BLaER1 (cell line): ENCODE measurements around the gene PARD3.
"Not testable (repeated sequence)": the region's sequence is repeated elsewhere in the genome, so short reads cannot be mapped to it uniquely, and the experiment has no call there.

ENCODE experiments used
- H3K27ac ChIP-seq: shearing (Covaris generic); formaldehyde crosslinking; 2 replicates; pipeline ENCODE4 v1.8.1; 2022
- H3K27me3 ChIP-seq: shearing (Covaris generic); formaldehyde crosslinking; 2 replicates; pipeline ENCODE4 v1.8.1; 2022
- H3K36me3 ChIP-seq: shearing (Covaris generic); formaldehyde crosslinking; 2 replicates; pipeline ENCODE4 v1.8.1; 2022
- H3K4me1 ChIP-seq: shearing (Covaris generic); formaldehyde crosslinking; 2 replicates; pipeline ENCODE4 v1.8.1; 2022
- H3K4me2 ChIP-seq: shearing (Covaris generic); formaldehyde crosslinking; 2 replicates; pipeline ENCODE4 v1.8.1; 2022
- H3K4me3 ChIP-seq: shearing (Covaris generic); formaldehyde crosslinking; 2 replicates; pipeline ENCODE4 v1.8.1; 2022
- H3K9ac ChIP-seq: shearing (Covaris generic); formaldehyde crosslinking; 2 replicates; pipeline ENCODE4 v1.8.1; 2022
- H3K9me3 ChIP-seq: shearing (Covaris generic); formaldehyde crosslinking; 2 replicates; pipeline ENCODE4 v1.8.1; 2022
- H4K20me1 ChIP-seq: shearing (Covaris generic); formaldehyde crosslinking; 2 replicates; pipeline ENCODE4 v1.8.1; 2022
- Cebpa-rat ChIP-seq: shearing (Covaris generic); IDR thresholded peaks from 2 replicates; pipeline ENCODE4 v1.8.1; 2022

Gene PARD3

DNA sequence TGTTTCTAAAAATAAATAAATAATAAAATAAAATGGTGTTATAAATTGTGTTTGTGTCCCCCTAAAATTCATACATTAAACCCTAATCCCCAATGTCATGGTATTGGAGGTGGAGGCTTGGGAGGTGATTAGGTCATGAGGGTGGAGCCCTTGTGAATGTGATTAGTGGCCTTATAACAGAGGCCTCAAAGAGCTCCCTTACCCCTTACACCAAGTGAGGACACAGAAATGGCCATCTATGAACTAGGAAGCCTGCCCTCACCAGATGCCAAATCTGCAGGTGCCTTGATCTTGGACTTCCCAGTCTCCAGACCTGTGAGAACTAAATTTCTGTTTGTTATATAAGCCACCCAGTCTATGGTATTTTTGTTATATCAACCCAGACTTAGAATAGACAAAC, 738.7 kb downstream of the PARD3 start:
- H3K4me2 ChIP-seq = no peak overlapping the region
- no peak overlapping the region for H3K9ac ChIP-seq
- peaks cover 11% of the 10 kb centered on the region for H3K4me1 ChIP-seq
- no peak for TF ChIP-seq Cebpa-rat
- peaks cover 15% of the 10 kb centered on the region for H3K9me3 ChIP-seq
- H3K36me3 ChIP-seq = no peaks in the 10 kb centered on the region
- no peaks in the 10 kb centered on the region for H4K20me1 ChIP-seq
- no peak overlapping the region for H3K4me3 ChIP-seq
- no peaks in the 10 kb centered on the region for H3K27me3 ChIP-seq
- H3K27ac ChIP-seq = no peak overlapping the region

DNA sequence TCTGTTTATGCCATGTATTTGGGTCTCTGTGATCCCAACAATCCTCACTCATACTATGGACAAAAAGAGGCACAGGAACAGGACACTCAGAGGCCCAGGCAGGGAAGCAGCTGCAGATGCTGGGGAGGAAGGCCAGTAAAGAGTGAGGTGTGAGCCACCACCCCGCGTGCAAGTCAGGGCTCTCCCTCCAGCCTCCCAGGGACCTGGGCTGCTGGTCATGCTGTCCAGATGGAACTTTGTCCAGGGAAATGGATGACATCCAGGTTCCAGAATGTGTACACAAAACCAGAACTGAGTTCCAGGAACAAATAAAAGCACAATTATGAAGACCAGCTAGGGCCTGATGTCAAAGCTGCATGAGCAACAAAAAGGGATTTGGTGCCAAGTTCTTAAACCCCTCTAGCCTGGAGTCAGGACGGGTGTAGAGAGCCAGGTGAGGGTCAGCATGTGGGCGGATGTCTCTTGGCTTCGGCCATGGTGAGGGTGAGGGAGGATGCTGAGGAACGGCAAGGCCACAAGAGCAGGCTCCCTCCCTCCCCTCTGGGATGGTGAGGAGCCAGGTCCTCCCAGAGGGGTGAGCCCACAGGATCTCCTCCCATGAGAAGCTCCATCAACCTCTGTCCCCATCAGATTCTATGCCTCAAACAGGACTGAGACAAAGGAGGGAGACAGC, 739.7 kb downstream of the PARD3 start:
- TF ChIP-seq Cebpa-rat = no peak
- Histone ChIP-seq H3K27ac (no peak overlapping the region), H3K4me2 (no peak overlapping the region)

DNA sequence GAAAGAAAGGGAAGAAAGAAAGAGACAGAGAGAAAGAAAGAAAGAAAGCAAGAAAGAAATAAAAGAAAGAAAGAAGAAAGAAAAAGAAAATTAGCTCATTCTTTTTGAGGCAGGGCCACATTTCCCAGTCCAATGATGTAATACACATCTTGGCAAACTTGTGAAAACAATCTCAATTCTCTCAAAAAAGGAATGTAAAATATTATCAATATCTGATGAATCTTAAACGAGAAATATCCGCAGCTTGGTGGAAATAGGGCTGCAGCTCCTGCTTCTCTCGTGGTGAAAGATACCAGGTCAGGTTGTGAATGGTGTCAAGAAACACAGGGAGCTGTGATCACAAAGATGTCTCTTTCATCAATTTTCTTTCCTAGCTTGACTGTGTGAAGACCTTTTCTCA, 741.0 kb downstream of the PARD3 start:
- Histone ChIP-seq H3K4me2 (peak overlapping the region; percentile 45), H3K27me3 (no peaks in the 10 kb centered on the region), H4K20me1 (no peaks in the 10 kb centered on the region), H3K9me3 (peaks cover 15% of the 10 kb centered on the region), H3K27ac (no peak overlapping the region), H3K4me1 (peaks cover 11% of the 10 kb centered on the region), H3K4me3 (no peak overlapping the region), H3K36me3 (no peaks in the 10 kb centered on the region), H3K9ac (no peak overlapping the region)
- TF ChIP-seq Cebpa-rat = no peak

More for the DNA sequence above, 739.7 kb downstream of the PARD3 start:
- Histone ChIP-seq H3K27me3 (no peaks in the 10 kb centered on the region), H4K20me1 (no peaks in the 10 kb centered on the region), H3K36me3 (no peaks in the 10 kb centered on the region), H3K9ac (no peak overlapping the region), H3K4me3 (no peak overlapping the region), H3K9me3 (peaks cover 15% of the 10 kb centered on the region), H3K4me1 (peaks cover 11% of the 10 kb centered on the region)

GRCh38 chr10:34067741-34068140, 747.4 kb downstream of the PARD3 start:
- not testable (repeated sequence) for H3K4me2 ChIP-seq, H3K27me3 ChIP-seq, H3K9ac ChIP-seq, H3K27ac ChIP-seq, H3K4me1 ChIP-seq, H3K36me3 ChIP-seq, H3K4me3 ChIP-seq, H4K20me1 ChIP-seq
- peaks cover 18% of the 10 kb centered on the region for H3K9me3 ChIP-seq

GRCh38 chr10:34063592-34063991, 751.5 kb downstream of the PARD3 start:
- no peak overlapping the region for H3K27ac ChIP-seq
- TF ChIP-seq Cebpa-rat = no peak
- H3K9ac ChIP-seq = no peak overlapping the region
- peaks cover 19% of the 10 kb centered on the region for H3K9me3 ChIP-seq
- no peak overlapping the region for H3K4me2 ChIP-seq
- H3K4me3 ChIP-seq = no peak overlapping the region
- H3K36me3 ChIP-seq = no peaks in the 10 kb centered on the region
- H3K27me3 ChIP-seq = no peaks in the 10 kb centered on the region
- H4K20me1 ChIP-seq = no peaks in the 10 kb centered on the region
- no peaks in the 10 kb centered on the region for H3K4me1 ChIP-seq

GRCh38 chr10:34061841-34062240, 753.3 kb downstream of the PARD3 start:
- Histone ChIP-seq H3K27ac (no peak overlapping the region), H3K4me3 (no peak overlapping the region), H3K27me3 (no peaks in the 10 kb centered on the region), H3K4me1 (no peaks in the 10 kb centered on the region), H3K4me2 (no peak overlapping the region), H3K9ac (no peak overlapping the region), H3K36me3 (no peaks in the 10 kb centered on the region), H4K20me1 (no peaks in the 10 kb centered on the region), H3K9me3 (peaks cover 19% of the 10 kb centered on the region)
- TF ChIP-seq Cebpa-rat = no peak
